DMS114 treated with DMSO at 0.1 percent for 48 hours (cell line): ENCODE measurements around the gene GON7.
"Not testable (repeated sequence)": the region's sequence is repeated elsewhere in the genome, so short reads cannot be mapped to it uniquely, and the experiment has no call there.

ENCODE experiments used
- DNase-seq: peaks from one replicate; lab custom pipeline; 2025; ENCODE audit not compliant: unreplicated experiment; lab: John Stamatoyannopoulos, UW

Gene GON7

DNA sequence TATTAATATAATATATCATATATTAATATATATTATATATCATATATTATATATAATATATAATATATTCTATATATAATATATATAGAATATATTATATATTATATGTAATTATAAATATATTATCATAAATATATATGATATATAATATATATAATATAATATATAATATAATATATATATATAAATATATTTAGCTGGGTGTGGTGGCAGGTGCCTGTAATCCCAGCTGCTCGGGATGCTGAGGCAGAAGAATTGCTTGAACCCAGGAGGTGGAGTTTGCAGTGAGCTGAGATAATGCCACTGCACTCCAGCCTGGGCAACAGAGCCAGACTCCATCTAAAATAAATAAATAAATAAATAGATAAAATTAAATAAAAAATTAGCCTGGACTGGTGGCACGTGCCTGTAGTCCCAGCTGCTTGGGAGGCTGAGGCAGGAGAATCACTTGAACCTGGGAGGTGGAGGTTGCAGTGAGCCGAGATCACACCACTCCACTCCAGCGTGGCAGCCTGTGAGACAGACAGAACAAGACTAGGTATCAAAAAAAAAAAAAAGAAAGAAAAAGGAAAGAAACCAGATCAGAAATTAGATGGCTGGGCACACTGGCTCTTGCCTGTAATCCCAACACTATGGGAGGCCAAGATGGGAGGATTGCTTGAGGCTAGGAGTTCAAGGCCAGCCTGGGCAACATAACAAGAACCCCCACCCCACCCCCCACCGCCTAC, 47.1 kb downstream of the GON7 start:
- DNase-seq = not testable (repeated sequence)

DNA sequence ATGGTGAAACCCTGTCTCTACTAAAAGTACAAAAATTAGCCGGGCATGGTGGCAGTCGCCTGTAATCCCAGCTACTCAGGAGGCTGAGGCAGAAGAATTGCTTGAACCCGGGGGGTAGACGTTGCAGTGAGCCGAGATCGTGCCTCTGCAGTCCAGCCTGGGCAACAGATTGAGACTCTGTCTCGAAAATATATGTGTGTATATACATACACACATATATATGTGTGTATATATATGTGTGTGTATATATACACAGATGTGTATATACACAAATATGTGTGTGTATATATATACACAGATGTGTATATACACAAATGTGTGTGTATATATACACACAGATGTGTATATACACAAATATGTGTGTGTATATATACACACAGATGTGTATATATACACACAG, 48.5 kb downstream of the GON7 start:
- not testable (repeated sequence) for DNase-seq

DNA sequence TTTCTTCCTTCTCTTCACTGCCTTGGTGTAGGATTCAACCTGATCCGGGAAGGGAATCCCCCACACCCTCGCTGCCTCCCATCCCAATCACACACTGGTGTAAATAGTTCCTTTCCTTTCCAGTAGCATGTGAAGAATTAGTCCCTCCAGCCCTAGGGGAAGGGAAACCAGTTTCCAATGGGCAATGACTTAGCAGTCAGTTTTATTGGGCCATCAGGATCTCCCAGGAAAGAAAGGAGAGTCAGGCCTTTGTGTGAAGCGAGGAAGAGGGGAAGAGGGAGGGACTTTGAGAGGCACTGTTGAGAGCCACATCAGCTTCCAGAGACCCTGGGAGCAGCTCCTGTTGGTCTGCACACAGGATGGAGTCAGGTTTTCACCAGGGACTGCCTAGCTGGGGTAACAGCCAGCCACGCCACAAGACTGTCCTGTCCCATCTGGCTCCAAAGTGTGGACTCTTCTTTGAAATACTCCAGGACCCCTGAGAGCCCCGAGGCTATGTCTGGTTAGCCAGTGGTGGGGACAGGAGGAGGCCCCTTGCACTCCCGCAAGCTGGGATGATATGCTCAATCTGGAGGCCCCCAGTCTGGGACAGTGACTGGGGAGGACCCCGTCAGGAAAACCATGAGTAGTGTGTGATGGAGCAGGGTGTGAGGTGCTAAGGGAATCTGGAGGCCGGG, 50.0 kb downstream of the GON7 start:
- no peak for DNase-seq

DNA sequence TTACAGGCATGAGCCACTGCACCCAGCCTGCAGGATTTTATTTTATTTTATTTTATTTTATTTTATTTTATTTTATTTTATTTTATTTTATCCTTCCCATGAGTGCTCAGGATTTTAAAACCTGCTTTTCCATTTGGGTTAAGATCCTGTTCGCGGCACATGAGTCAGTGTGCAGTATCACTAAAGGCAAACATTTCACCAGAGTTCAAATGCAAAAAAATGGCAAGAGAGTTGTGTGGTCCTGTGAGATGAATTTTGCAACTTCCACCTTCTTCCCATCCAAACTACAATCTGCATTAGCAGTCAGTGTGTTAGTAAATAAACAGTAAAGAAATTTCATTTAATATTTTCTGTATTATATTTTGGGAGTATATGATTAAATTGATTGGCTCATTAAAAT, 51.2 kb downstream of the GON7 start:
- no peak for DNase-seq

DNA sequence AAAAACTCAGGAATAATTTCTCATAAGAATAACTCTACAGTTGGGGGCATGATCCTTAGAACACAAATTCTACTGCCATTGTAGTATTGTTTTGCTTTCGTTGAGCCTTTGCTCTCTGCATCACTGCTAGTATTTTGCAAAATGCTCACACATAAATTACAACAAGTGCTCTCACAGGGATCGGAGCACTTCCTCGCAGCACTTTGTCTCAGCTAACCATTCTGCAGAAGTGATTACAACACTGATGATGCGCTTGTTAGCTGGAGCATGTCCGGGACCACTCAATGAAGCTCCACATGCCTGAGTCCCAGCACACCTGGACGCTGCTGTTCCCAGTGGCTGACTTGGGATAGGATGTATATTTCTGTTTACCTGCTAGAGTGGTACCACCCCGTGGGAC, 53.7 kb downstream of the GON7 start:
- no peak for DNase-seq
